G401 (cell line): ENCODE measurements around the gene MAL. TPM values are rescaled to one million over a fixed set of nuclear protein-coding genes. Genes with fewer than 3 reads are reported as not detected.
"Not testable (repeated sequence)": the region's sequence is repeated elsewhere in the genome, so short reads cannot be mapped to it uniquely, and the experiment has no call there.

Experiments used
- DNase-seq: peaks from one replicate; pipeline ENCODE4 v3.0.0-alpha.2; 2015; ENCODE audit warnings: low spot score
- in situ Hi-C: cut with HindIII; loops from 2 replicates; pipeline ENCODE4 v1.10.0; 2016; ENCODE audit warnings: low sequenced_read_pairs, mixed read lengths
- total RNA-seq: library from RNA; depleted of rRNA; stranded (reverse); fragments of >200 nt; shearing (Covaris generic); gene quantifications from 2 replicates; pipeline ENCODE4 v1.2.3, GENCODE V29; 2014; rRNA removed

MAL gene
- total RNA-seq, 1 experiment from 2014 or later = not detected

- in situ Hi-C loops = no loop called here
- no peak for DNase-seq
Observed at GRCh38 chr2:95074663-95075439, 49.3 kb downstream of the MAL start.

DNA sequence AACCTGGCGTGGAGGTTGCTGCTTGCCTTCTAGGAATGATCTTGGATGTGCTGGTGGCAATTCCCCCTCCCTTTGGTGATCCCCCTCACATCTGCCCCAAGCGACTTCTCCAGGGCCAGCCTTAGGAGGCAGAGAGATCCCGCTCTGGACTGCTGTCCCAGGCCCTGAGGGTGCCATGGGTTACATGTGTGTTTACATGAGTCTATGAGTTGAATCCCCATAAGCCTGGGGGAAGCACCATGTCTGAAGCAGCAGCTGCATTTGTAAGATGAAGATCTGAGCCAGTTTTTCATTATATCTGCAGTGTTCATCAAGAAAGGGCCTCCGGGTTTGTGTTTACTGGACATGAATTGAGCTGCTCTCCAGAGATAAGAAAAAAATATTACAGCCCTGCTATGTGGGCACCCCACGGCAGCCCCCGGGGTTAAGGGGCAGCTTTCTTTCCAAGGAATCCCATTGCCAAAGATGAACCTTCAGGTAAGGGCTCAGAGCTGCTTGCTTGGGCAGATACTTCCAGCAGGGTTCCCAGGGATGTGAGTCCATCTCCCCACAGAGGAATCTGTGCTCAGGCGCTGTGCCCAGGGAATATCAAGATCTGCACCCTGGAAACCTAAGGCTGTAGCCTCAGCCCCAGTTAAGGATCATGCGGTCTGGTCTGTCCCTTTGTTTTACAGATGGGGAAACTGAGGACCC, 50.1 kb downstream of the MAL start:
- no peak for DNase-seq
- in situ Hi-C loops = no loop called here

GRCh38 chr2:95076705-95077529, 51.4 kb downstream of the MAL start:
- in situ Hi-C loops = no loop called here
- DNase-seq = peak; percentile 59

- DNase-seq = no peak
- in situ Hi-C loops = no loop called here
Observed at GRCh38 chr2:95077530-95077825, 52.0 kb downstream of the MAL start.

GRCh38 chr2:95077861-95078603, 52.5 kb downstream of the MAL start:
- in situ Hi-C loops = no loop called here
- no peak for DNase-seq

GRCh38 chr2:95079199-95079683, 53.7 kb downstream of the MAL start:
- in situ Hi-C loops = no loop called here

DNA sequence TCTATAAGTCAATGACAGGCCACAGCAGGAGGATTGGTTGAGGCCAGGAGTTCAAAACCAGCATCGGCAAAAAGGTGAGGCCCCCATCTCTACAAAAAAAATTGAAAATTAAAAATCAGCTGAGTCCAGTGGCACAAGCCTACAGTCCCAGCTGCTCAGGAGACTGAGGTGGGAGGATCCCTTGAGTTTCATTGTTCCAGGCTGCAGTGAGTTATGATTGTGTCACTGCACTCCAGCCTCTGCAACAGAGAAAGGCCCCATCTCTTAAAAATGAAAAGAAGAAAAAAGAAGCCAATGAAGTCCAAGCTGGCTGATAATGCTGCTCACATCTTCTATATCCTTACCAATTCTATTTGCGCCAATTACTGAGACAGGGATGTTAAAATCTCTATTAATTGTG, 57.0 kb downstream of the MAL start:
- in situ Hi-C loops = no loop called here
- DNase-seq = no peak

More at GRCh38 chr2:95079199-95079683, 53.7 kb downstream of the MAL start:
- DNase-seq = no peak

GRCh38 chr2:95086017-95086416, 60.5 kb downstream of the MAL start:
- in situ Hi-C loops = no loop called here
- no peak for DNase-seq

DNA sequence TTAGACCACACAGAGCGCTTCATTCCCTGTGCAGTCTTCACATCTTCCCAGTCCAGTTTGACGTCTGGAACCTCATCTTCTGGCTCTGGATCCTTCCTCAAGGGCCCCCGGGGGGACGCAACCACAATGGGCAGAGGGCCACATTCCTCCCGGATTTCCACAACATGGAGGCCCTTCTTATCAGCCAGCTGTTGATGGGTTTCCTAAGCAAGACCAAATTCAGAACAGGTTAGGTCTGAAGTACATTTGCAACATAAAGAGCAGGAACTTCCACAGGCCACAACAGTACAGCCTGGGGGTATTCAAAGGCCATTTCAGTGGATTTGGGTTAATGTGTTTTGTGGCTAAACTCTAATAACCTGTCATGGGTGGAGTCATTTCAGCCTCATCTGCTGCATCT, 61.9 kb downstream of the MAL start:
- in situ Hi-C loops = no loop called here
- no peak for DNase-seq

DNA sequence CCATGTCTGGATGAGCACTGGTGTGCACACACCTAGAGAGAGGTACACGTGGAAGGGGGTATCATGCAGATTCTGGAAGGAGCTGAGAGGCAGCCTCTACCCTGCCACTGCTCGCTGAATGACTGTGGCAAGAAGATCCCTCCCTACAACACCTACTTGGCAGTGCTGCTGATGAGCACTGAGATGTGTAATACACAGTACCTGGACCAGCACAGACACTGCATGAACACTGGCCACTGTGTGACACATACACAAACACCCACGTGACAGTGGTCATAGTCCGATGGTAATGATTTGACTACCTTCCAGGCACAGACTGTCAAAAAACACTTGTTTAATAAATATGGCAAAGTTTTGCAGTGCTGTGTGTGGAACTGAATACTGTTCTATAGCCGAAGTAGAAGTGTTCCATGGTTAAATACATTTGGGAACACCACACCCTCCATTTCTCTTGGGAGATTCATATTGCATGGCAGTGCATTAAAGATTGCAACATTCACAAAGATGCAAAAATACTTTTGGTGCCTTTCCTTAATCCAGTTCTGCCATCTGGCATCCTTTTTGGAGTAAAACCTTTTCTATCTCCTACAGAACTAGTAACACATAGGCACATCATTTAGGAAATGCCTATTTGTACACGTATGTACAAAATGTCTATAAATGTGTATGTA, 66.5 kb downstream of the MAL start:
- in situ Hi-C loops = no loop called here
- DNase-seq = no peak

- DNase-seq, in situ Hi-C loops: not testable (repeated sequence)
Observed at GRCh38 chr2:95098273-95098672, 72.8 kb downstream of the MAL start.

DNA sequence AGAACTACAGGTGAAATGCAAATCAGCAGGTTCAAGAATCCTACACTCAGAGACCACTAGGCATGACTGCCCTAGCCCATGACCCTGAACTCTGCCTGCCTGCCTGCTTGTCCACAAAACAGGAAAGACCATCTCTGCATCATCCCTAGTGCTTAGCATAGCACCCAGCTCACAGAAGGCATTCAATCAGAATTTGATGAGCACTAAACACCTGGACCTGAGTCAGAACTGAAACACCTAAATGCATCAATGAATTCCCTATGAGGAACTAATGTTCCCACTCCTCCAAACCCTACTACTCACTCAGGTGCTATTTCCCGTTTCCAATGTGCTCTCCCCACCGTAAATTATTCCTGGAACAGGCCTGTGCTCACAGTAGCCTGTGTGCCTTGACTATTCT, 74.4 kb downstream of the MAL start:
- no peak for DNase-seq
- in situ Hi-C loops = no loop called here

Other genes with a start within 250 kb of the MAL start
- not detected in 2 replicates for gene TEKT4, start 154.3 kb upstream of the MAL start, total RNA-seq
- gene MRPS5, start 96.1 kb downstream of the MAL start, total RNA-seq = 76.7 and 85.7 TPM in 2 replicates
- 9.6 and 19.3 TPM in 2 replicates for gene ZNF514, start 134.1 kb downstream of the MAL start, total RNA-seq
- 4.5 and 6.9 TPM in 2 replicates for gene ZNF2, start 140.1 kb downstream of the MAL start, total RNA-seq
- gene ZNF892, start 181.8 kb downstream of the MAL start, total RNA-seq = 2.5 and 2.6 TPM in 2 replicates
- 0.03 TPM in 1 of 2 replicates, not detected in the other for gene PROM2, start 248.7 kb downstream of the MAL start, total RNA-seq